A673 (cell line): ENCODE data around the gene FGR. TPM values are rescaled to one million over a fixed set of nuclear protein-coding genes. Genes with fewer than 3 reads are reported as not detected.

Experiments
- BruUV-seq: library from RNA; stranded (reverse); fragments of 400-500 nt; replicated peaks from 2 replicates; lab custom pipeline; 2021; lab: Mats Ljungman, UMichigan
- CTCF ChIA-PET: fragments of 300-600 bp; sonication (Branson Sonifier 250); formaldehyde crosslinking; loops from one replicate; lab custom pipeline; 2022; ENCODE audit warnings: antibody characterized with exemption; lab: Charles Lee
- POLR2A ChIA-PET: fragments of 300-600 bp; sonication (Branson Sonifier 250); formaldehyde crosslinking; loops from one replicate; lab custom pipeline; 2022; ENCODE audit warnings: antibody characterized with exemption; ENCODE audit not compliant: low non-redundant PET; lab: Charles Lee
- DNase-seq: peaks from one replicate; pipeline ENCODE4 v3.0.0-alpha.2; 2015; ENCODE audit warnings: low spot score
- H3K27ac ChIP-seq: fragments of 200-600 bp; sonication (generic); 2 replicates; pipeline ENCODE4 v1.5.1; 2016; ENCODE audit warnings: mixed run types, low read depth, mild to moderate bottlenecking, mixed read lengths, antibody characterized with exemption, low read length; ENCODE audit not compliant: poor library complexity, severe bottlenecking
- H3K27me3 ChIP-seq: fragments of 200-600 bp; sonication (generic); replicated peaks from 2 replicates; pipeline ENCODE4 v1.6.1; 2017; ENCODE audit warnings: mixed run types, low read depth, mild to moderate bottlenecking, mixed read lengths, antibody characterized with exemption, low read length; ENCODE audit not compliant: insufficient read depth, poor library complexity
- H3K36me3 ChIP-seq: fragments of 200-600 bp; sonication (generic); 2 replicates; pipeline ENCODE4 v1.6.1; 2016; ENCODE audit warnings: mixed run types, mild to moderate bottlenecking, mixed read lengths, antibody characterized with exemption, low read length; ENCODE audit not compliant: insufficient read depth, poor library complexity, severe bottlenecking
- H3K4me1 ChIP-seq: fragments of 200-600 bp; sonication (generic); 2 replicates; pipeline ENCODE4 v1.6.1; 2017; ENCODE audit warnings: mixed run types, mild to moderate bottlenecking, mixed read lengths, antibody characterized with exemption, low read length; ENCODE audit not compliant: insufficient read depth, poor library complexity, severe bottlenecking
- H3K4me3 ChIP-seq: fragments of 200-600 bp; sonication (generic); 2 replicates; pipeline ENCODE4 v1.5.1; 2016; ENCODE audit warnings: low read depth, mixed run types, mild to moderate bottlenecking, mixed read lengths, low read length; ENCODE audit not compliant: poor library complexity, severe bottlenecking
- H3K9me3 ChIP-seq: fragments of 200-600 bp; sonication (generic); 2 replicates; pipeline ENCODE4 v1.6.1; 2016; ENCODE audit warnings: mixed run types, low read depth, mild to moderate bottlenecking, mixed read lengths, antibody characterized with exemption, low read length; ENCODE audit not compliant: poor library complexity, severe bottlenecking
- CTCF ChIP-seq: fragments of 300-800, 200-600 bp; sonication (generic); conservative IDR thresholded peaks from 2 replicates; pipeline ENCODE4 v1.5.1; 2017; ENCODE audit warnings: low read depth, mild to moderate bottlenecking, antibody characterized with exemption, low read length, moderate library complexity, mixed read lengths
- EZH2 ChIP-seq: fragments of 200-600 bp; sonication (generic); IDR thresholded peaks from 2 replicates; pipeline ENCODE4 v1.6.1; 2017; ENCODE audit warnings: borderline replicate concordance, low read depth, mild to moderate bottlenecking, mixed read lengths, antibody characterized with exemption, low read length; ENCODE audit not compliant: poor library complexity, severe bottlenecking
- intact Hi-C: fragments of 100-400 bp; cut with micrococcal nuclease; formaldehyde crosslinking; loops from one replicate; pipeline ENCODE4 v1.10.0; 2022; ENCODE audit not compliant: unreplicated experiment
- total RNA-seq: library from RNA; stranded (reverse); gene quantifications from 2 replicates; pipeline ENCODE4 v1.2.3, GENCODE V29; 2021

Gene FGR
- total RNA-seq, 1 experiment from 2014 or later, result not detected

GRCh38 chr1:27650171-27650538, 15.2 kb upstream of the FGR start:
- TF ChIP-seq EZH2 (no peak), CTCF (no peak)
- no peak overlapping the region for H3K27ac ChIP-seq
- CTCF ChIA-PET, result interaction anchor here (1.5 kb wide), 1 partner anchor 19 kb away, joined by 6 read pairs; no protein-coding TSS in a partner anchor
- peaks cover 9% of the 10 kb centered on the region for H3K4me1 ChIP-seq
- H3K4me3 ChIP-seq, result no peak overlapping the region
- H3K36me3 ChIP-seq, result no peaks in the 10 kb centered on the region
- H3K9me3 ChIP-seq, result no peaks in the 10 kb centered on the region
- POLR2A ChIA-PET, result no interaction called here
- no peak for DNase-seq
- no TSS peak for BruUV-seq
- intact Hi-C loops, result no loop called here
- no peaks in the 10 kb centered on the region for H3K27me3 ChIP-seq

- ChIA-PET CTCF (interaction anchor here (0.6 to 1.5 kb wide), 2 partner anchors 20 to 262 kb away, joined by 3 to 6 read pairs; no protein-coding TSS in a partner anchor), POLR2A (no interaction called here)
- intact Hi-C loops, result no loop called here
- H3K4me1 ChIP-seq, result peaks cover 9% of the 10 kb centered on the region
- H3K36me3 ChIP-seq, result no peaks in the 10 kb centered on the region
- no peak for DNase-seq
- no peak for TF ChIP-seq CTCF
- no peak for TF ChIP-seq EZH2
- H3K27ac ChIP-seq, result no peak overlapping the region
- BruUV-seq, result no TSS peak
- H3K9me3 ChIP-seq, result no peaks in the 10 kb centered on the region
- no peak overlapping the region for H3K4me3 ChIP-seq
- H3K27me3 ChIP-seq, result no peaks in the 10 kb centered on the region
Observed at GRCh38 chr1:27649306-27649635, 14.3 kb upstream of the FGR start.

- DNase-seq, result no peak
- ChIA-PET CTCF (interaction anchor here (0.6 to 1.5 kb wide), 2 partner anchors 21 to 262 kb away, joined by 3 to 6 read pairs; no protein-coding TSS in a partner anchor), POLR2A (no interaction called here)
- Histone ChIP-seq H3K4me1 (peaks cover 9% of the 10 kb centered on the region), H3K27me3 (no peaks in the 10 kb centered on the region), H3K4me3 (no peak overlapping the region), H3K36me3 (no peaks in the 10 kb centered on the region), H3K9me3 (no peaks in the 10 kb centered on the region), H3K27ac (no peak overlapping the region)
- intact Hi-C loops, result no loop called here
- BruUV-seq, result no TSS peak
- TF ChIP-seq EZH2 (no peak), CTCF (no peak)
Observed at GRCh38 chr1:27648602-27649305, 13.8 kb upstream of the FGR start.
